T-cell (primary cell): ENCODE results near the gene PRIM2. TPM values are rescaled to one million over a fixed set of nuclear protein-coding genes. Genes with fewer than 3 reads are reported as not detected.
"Not testable (repeated sequence)": the region's sequence is repeated elsewhere in the genome, so short reads cannot be mapped to it uniquely, and the experiment has no call there.

ENCODE experiments used
- ATAC-seq, 4 experiments: fragments of 200-7000 bp in 3 of 4; fragments of 150-1000 bp in 1 of 4; cut with Tn5 transposase; replicated peaks in 1 of 4; 1 replicate in 3 of 4; 2 replicates in 1 of 4; pipeline ENCODE4 v1.10.0; 2021; ENCODE audit warnings: moderate library complexity in 3 of 4, mild to moderate bottlenecking in 2 of 4, moderate number of reproducible peaks in 1 of 4
- CTCF ChIA-PET, 2 donors: fragments of 300-600 bp; sonication (Branson Sonifier 250); formaldehyde crosslinking; loops; one replicate each; lab custom pipeline; 2022; ENCODE audit warnings: antibody characterized with exemption in 2 of 2; lab: Charles Lee
- POLR2A ChIA-PET, 2 donors: fragments of 300-600 bp; sonication (Branson Sonifier 250); formaldehyde crosslinking; loops; one replicate each; lab custom pipeline; 2022; ENCODE audit warnings: antibody characterized with exemption in 2 of 2; lab: Charles Lee
- DNase-seq, 35 experiments: peaks; one replicate each; pipeline versions ENCODE4 v3.0.0 to v3.0.0-alpha.2; 2013 to 2023
- H3K27ac ChIP-seq: one replicate; pipeline ENCODE4 v1.5.1; 2013; ENCODE audit warnings: low read length
- H3K27me3 ChIP-seq, 2 experiments: replicated peaks in 1 of 2; 1 replicate in 1 of 2; 2 replicates in 1 of 2; pipeline versions ENCODE4 v1.6.1 to v1.7.0; 2013; ENCODE audit warnings: low read length in 1 of 2, mixed read lengths in 1 of 2; ENCODE audit not compliant: control insufficient read depth in 2 of 2, insufficient read depth in 2 of 2; ENCODE audit errors: extremely low read depth in 1 of 2
- H3K36me3 ChIP-seq, 2 donors: 1 replicate in 1 of 2; 2 replicates in 1 of 2; pipeline versions ENCODE4 v1.6.1 to v1.7.0; 2013; ENCODE audit warnings: low read length in 1 of 2; ENCODE audit not compliant: control insufficient read depth in 2 of 2, insufficient read depth in 1 of 2; ENCODE audit errors: extremely low read depth in 1 of 2
- H3K4me1 ChIP-seq, 2 experiments: 1 replicate in 1 of 2; 2 replicates in 1 of 2; pipeline versions ENCODE4 v1.6.1 to v1.7.0; 2013; ENCODE audit warnings: low read length in 2 of 2, mixed read lengths in 1 of 2; ENCODE audit not compliant: insufficient read depth in 2 of 2, control insufficient read depth in 1 of 2; ENCODE audit errors: extremely low read depth in 1 of 2
- H3K4me3 ChIP-seq, 2 donors: 1 replicate in 1 of 2; 2 replicates in 1 of 2; pipeline versions ENCODE4 v1.5.1 to v1.7.0; 2013; ENCODE audit warnings: mild to moderate bottlenecking in 2 of 2, low read length in 1 of 2, moderate library complexity in 1 of 2; ENCODE audit not compliant: control insufficient read depth in 1 of 2; ENCODE audit errors: extremely low read depth in 1 of 2
- H3K9me3 ChIP-seq: 2 replicates; pipeline ENCODE4 v1.7.0; 2013
- H3K27ac Mint-ChIP-seq, 2 donors: one replicate each; pipeline ENCODE4 v1.8.0; 2020 to 2021; ENCODE audit warnings: mild to moderate bottlenecking in 2 of 2, mixed read lengths in 2 of 2
- H3K27me3 Mint-ChIP-seq, 2 donors: one replicate each; pipeline ENCODE4 v1.8.0; 2021 to 2022; ENCODE audit warnings: mixed read lengths in 2 of 2
- H3K36me3 Mint-ChIP-seq: one replicate; pipeline ENCODE4 v1.8.0; 2021; ENCODE audit warnings: mixed read lengths
- H3K4me1 Mint-ChIP-seq, 3 donors: one replicate each; pipeline ENCODE4 v1.8.0; 2020 to 2022; ENCODE audit warnings: mixed read lengths in 3 of 3, mild to moderate bottlenecking in 1 of 3
- H3K4me3 Mint-ChIP-seq, 3 donors: one replicate each; pipeline ENCODE4 v1.8.0; 2020 to 2022; ENCODE audit warnings: mild to moderate bottlenecking in 3 of 3, mixed read lengths in 3 of 3, moderate library complexity in 3 of 3
- H3K9me3 Mint-ChIP-seq, 3 donors: one replicate each; pipeline ENCODE4 v1.8.0; 2020 to 2022; ENCODE audit warnings: mixed read lengths in 3 of 3
- WGBS: methylation state at CpG from one replicate; pipeline ENCODE4 v1.1.5; 2013; ENCODE audit warnings: missing lambda C conversion rate; ENCODE audit not compliant: insufficient coverage; 5-methylcytosine and 5-hydroxymethylcytosine counted together
- total RNA-seq, 35 experiments: library from RNA in 6 of 35; stranded (reverse) in 6 of 35; fragments of 120-200 nt in 1 of 35; gene quantifications; one replicate each; pipeline versions ENCODE4 v1.2.1 to v1.2.4 and lab custom pipeline; 2013 to 2026

The PRIM2 gene
- total RNA-seq, 5 donors from 2014 or later (not counting 1 experiment from before 2014, with no cell fraction given): 11.5 to 17.9 (median 12.0) TPM

DNA sequence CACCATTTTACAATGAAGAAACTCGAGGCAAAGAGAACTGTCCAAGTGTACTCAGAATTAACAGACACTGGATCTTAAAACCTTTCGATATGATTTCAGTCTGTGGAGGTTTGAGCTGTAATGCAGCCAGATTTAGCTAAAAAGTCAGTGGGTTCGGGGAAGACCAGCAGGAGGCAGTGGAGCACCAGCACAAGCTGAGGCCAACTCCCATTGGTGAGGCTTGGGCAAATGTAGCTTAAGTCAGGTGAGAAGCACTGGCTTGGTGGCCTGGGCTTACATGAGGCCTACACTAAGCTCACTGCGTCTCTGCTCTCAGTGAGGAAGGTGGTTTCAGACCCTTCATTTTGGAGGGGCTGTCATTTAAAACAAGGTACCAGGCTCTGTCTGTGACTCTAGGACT lies 234.5 kb downstream of the PRIM2 start:
- not testable (repeated sequence) for H3K9me3 Mint-ChIP-seq

GRCh38 chr6:57557855-57558254 lies 240.4 kb downstream of the PRIM2 start:
- POLR2A ChIA-PET, H3K4me3 ChIP-seq, H3K36me3 ChIP-seq, H3K4me1 ChIP-seq, H3K9me3 Mint-ChIP-seq, H3K36me3 Mint-ChIP-seq, H3K4me1 Mint-ChIP-seq, H3K27ac Mint-ChIP-seq, ATAC-seq, CTCF ChIA-PET, H3K9me3 ChIP-seq, H3K27ac ChIP-seq, DNase-seq, H3K27me3 ChIP-seq, H3K4me3 Mint-ChIP-seq, H3K27me3 Mint-ChIP-seq: not testable (repeated sequence)
- no CpG with 5 or more reads among the region's 2 CpGs for WGBS

More for the DNA sequence above, 234.5 kb downstream of the PRIM2 start:
- H3K27me3 ChIP-seq, H3K27me3 Mint-ChIP-seq, CTCF ChIA-PET, H3K4me3 Mint-ChIP-seq, H3K4me3 ChIP-seq, H3K27ac Mint-ChIP-seq, H3K27ac ChIP-seq, DNase-seq, H3K9me3 ChIP-seq, H3K36me3 ChIP-seq, ATAC-seq, H3K4me1 ChIP-seq, H3K4me1 Mint-ChIP-seq, POLR2A ChIA-PET: not testable (repeated sequence)
- WGBS: no CpG with 5 or more reads among the region's 4 CpGs
- peaks cover 17% of the 10 kb centered on the region for H3K36me3 Mint-ChIP-seq

DNA sequence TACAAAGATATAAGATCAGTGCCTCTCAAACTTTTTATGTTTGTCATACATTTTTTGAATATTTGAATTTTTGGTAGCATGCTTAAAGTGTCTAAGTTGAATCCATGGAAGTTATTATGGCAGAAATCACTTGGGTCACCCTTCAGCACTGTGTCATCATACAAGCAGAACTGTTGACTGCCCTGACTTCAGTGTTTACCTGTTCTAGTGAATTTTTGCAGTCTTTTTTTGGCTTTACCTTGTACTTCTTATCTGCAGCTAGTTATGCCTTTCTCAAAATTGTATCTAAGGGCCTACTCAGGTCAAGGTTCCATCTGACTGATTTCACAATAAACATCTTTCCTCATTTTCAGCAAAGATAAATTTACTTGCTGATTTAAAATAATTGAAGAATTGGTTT lies 241.7 kb downstream of the PRIM2 start:
- ATAC-seq, H3K27me3 Mint-ChIP-seq, CTCF ChIA-PET: not testable (repeated sequence)

GRCh38 chr6:57562233-57562632 lies 244.8 kb downstream of the PRIM2 start:
- H3K4me3 ChIP-seq, DNase-seq, H3K36me3 ChIP-seq, H3K27me3 Mint-ChIP-seq, CTCF ChIA-PET, H3K27ac Mint-ChIP-seq, H3K9me3 ChIP-seq, H3K4me1 Mint-ChIP-seq, H3K4me1 ChIP-seq, H3K36me3 Mint-ChIP-seq, H3K27me3 ChIP-seq, POLR2A ChIA-PET, H3K27ac ChIP-seq, ATAC-seq, H3K4me3 Mint-ChIP-seq, H3K9me3 Mint-ChIP-seq: not testable (repeated sequence)
- WGBS: no CpG with 5 or more reads among the region's 3 CpGs

More for the DNA sequence above, 241.7 kb downstream of the PRIM2 start:
- H3K9me3 ChIP-seq, H3K4me3 Mint-ChIP-seq, H3K4me1 ChIP-seq, H3K27me3 ChIP-seq, H3K4me1 Mint-ChIP-seq, H3K27ac Mint-ChIP-seq, DNase-seq, H3K36me3 Mint-ChIP-seq, H3K36me3 ChIP-seq, POLR2A ChIA-PET, H3K4me3 ChIP-seq, H3K9me3 Mint-ChIP-seq, H3K27ac ChIP-seq: not testable (repeated sequence)

GRCh38 chr6:57572119-57572518 lies 254.7 kb downstream of the PRIM2 start:
- H3K36me3 Mint-ChIP-seq: not testable (repeated sequence)
- no CpG with 5 or more reads among the region's 4 CpGs for WGBS

GRCh38 chr6:57572844-57573243 lies 255.4 kb downstream of the PRIM2 start:
- H3K9me3 ChIP-seq, H3K4me3 Mint-ChIP-seq, H3K36me3 Mint-ChIP-seq, H3K27me3 Mint-ChIP-seq, POLR2A ChIA-PET, H3K27ac ChIP-seq, H3K4me1 Mint-ChIP-seq, H3K36me3 ChIP-seq, H3K4me1 ChIP-seq, CTCF ChIA-PET, ATAC-seq, H3K27me3 ChIP-seq, H3K9me3 Mint-ChIP-seq, H3K4me3 ChIP-seq, H3K27ac Mint-ChIP-seq, DNase-seq: not testable (repeated sequence)
- no CpG with 5 or more reads among the region's 1 CpG for WGBS

More at GRCh38 chr6:57572119-57572518, 254.7 kb downstream of the PRIM2 start:
- CTCF ChIA-PET, H3K4me3 Mint-ChIP-seq, H3K4me3 ChIP-seq, H3K36me3 ChIP-seq, H3K4me1 ChIP-seq, DNase-seq, H3K27ac ChIP-seq, H3K27ac Mint-ChIP-seq, H3K27me3 Mint-ChIP-seq, H3K27me3 ChIP-seq, POLR2A ChIA-PET, H3K9me3 Mint-ChIP-seq, H3K4me1 Mint-ChIP-seq, H3K9me3 ChIP-seq, ATAC-seq: not testable (repeated sequence)

DNA sequence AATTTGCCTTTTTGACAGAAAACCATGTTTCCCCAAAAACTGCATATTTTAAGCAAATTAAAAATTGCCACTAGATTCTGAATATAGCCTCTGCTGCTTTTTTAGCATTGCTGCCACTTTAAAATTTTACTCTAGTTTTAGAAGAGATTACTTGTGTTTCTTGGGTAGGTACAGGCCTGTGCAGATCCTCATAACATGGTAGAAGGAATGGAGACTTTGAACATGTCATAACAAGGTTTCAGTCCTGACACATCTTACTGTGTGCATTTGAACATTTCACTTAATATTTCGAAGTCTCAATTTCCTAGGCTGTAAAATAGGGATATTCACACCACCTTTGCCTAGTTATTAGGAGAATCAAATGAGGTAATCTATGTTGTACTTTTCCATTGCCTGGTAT lies 259.6 kb downstream of the PRIM2 start:
- CTCF ChIA-PET, H3K27ac ChIP-seq, H3K9me3 ChIP-seq, H3K36me3 Mint-ChIP-seq, H3K27me3 ChIP-seq, ATAC-seq, H3K4me1 Mint-ChIP-seq, H3K4me3 ChIP-seq, H3K4me1 ChIP-seq, DNase-seq, H3K27ac Mint-ChIP-seq, POLR2A ChIA-PET, H3K27me3 Mint-ChIP-seq, H3K9me3 Mint-ChIP-seq, H3K36me3 ChIP-seq, H3K4me3 Mint-ChIP-seq: not testable (repeated sequence)
- no CpG with 5 or more reads among the region's 1 CpG for WGBS
